ENCODE data around the gene ZFP42. TPM values are rescaled to one million over a fixed set of nuclear protein-coding genes. Genes with fewer than 3 reads are reported as not detected.
A peak's percentile ranks its signal among the peaks of the same experiment; 100 is the strongest.

The ZFP42 gene
- total and polyA plus RNA-seq, 2 experiments from 2014 or later, result 4.4 to 4.5 TPM

- no peaks in the 10 kb centered on the region for H4K20me1 ChIP-seq (ENCODE audit: insufficient read depth, poor library complexity, severe bottlenecking)
- H3K9me3 ChIP-seq (ENCODE audit: low read depth), result no peaks in the 10 kb centered on the region
- no peaks in the 10 kb centered on the region for H3K4me1 ChIP-seq (ENCODE audit: insufficient read depth)
- WGBS (ENCODE audit: low lambda C conversion rate, missing lambda C conversion rate), result 43% methylated on average over 16 of the region's 16 CpGs
- no peak overlapping the region for H3K27ac ChIP-seq
- H3K27me3 ChIP-seq, result peaks cover 18% of the 10 kb centered on the region
- H3K79me2 ChIP-seq, result no peaks in the 10 kb centered on the region
- H3K9me2 ChIP-seq (replicated peaks; ENCODE audit: insufficient read depth), result no peaks in the 10 kb centered on the region
- TF ChIP-seq EZH2phosphoT487 (IDR thresholded peaks at IDR 0.05; ENCODE audit: low read depth, severe bottlenecking, unreplicated experiment) (no peak), EZH2 (IDR thresholded peaks at IDR 0.05; ENCODE audit: borderline replicate concordance) (no peak), CTCF (IDR thresholded peaks at IDR 0.05; ENCODE audit: poor library complexity) (no peak)
- DNase-seq (ENCODE audit: low spot score), result no peak
- peak overlapping the region; percentile 22 for H2AFZ ChIP-seq
- H3K36me3 ChIP-seq (replicated peaks; ENCODE audit: insufficient read depth, low read depth), result no peaks in the 10 kb centered on the region
- no peak overlapping the region for H3K4me3 ChIP-seq
- peak overlapping the region; percentile 65 for H3K4me2 ChIP-seq
Measured at GRCh38 chr4:188032583-188032982, 37.0 kb downstream of the ZFP42 start.

- no peak for DNase-seq (ENCODE audit: low spot score)
- no peak overlapping the region for H3K4me2 ChIP-seq
- H3K9me3 ChIP-seq (ENCODE audit: low read depth), result no peaks in the 10 kb centered on the region
- no peaks in the 10 kb centered on the region for H3K79me2 ChIP-seq
- no peak overlapping the region for H2AFZ ChIP-seq
- no peaks in the 10 kb centered on the region for H3K9me2 ChIP-seq (replicated peaks; ENCODE audit: insufficient read depth)
- 80% methylated on average over 12 of the region's 12 CpGs for WGBS (ENCODE audit: low lambda C conversion rate, missing lambda C conversion rate)
- no peak overlapping the region for H3K27ac ChIP-seq
- peaks cover 6% of the 10 kb centered on the region for H3K27me3 ChIP-seq
- no peaks in the 10 kb centered on the region for H4K20me1 ChIP-seq (ENCODE audit: insufficient read depth, poor library complexity, severe bottlenecking)
- H3K36me3 ChIP-seq (replicated peaks; ENCODE audit: insufficient read depth, low read depth), result no peaks in the 10 kb centered on the region
- TF ChIP-seq CTCF (IDR thresholded peaks at IDR 0.05; ENCODE audit: poor library complexity) (no peak), EZH2 (IDR thresholded peaks at IDR 0.05; ENCODE audit: borderline replicate concordance) (no peak), EZH2phosphoT487 (IDR thresholded peaks at IDR 0.05; ENCODE audit: low read depth, severe bottlenecking, unreplicated experiment) (no peak)
- no peaks in the 10 kb centered on the region for H3K4me1 ChIP-seq (ENCODE audit: insufficient read depth)
- no peak overlapping the region for H3K4me3 ChIP-seq
Measured at GRCh38 chr4:188037003-188037713, 41.6 kb downstream of the ZFP42 start.

GRCh38 chr4:188041721-188042120 is 46.1 kb downstream of the ZFP42 start:
- 95% methylated on average over 21 of the region's 21 CpGs for WGBS (ENCODE audit: low lambda C conversion rate, missing lambda C conversion rate)
- H3K27ac ChIP-seq, result no peak overlapping the region
- H4K20me1 ChIP-seq (ENCODE audit: insufficient read depth, poor library complexity, severe bottlenecking), result no peaks in the 10 kb centered on the region
- TF ChIP-seq CTCF (IDR thresholded peaks at IDR 0.05; ENCODE audit: poor library complexity) (no peak), EZH2phosphoT487 (IDR thresholded peaks at IDR 0.05; ENCODE audit: low read depth, severe bottlenecking, unreplicated experiment) (no peak), EZH2 (IDR thresholded peaks at IDR 0.05; ENCODE audit: borderline replicate concordance) (no peak)
- H3K27me3 ChIP-seq, result no peaks in the 10 kb centered on the region
- H3K9me2 ChIP-seq (replicated peaks; ENCODE audit: insufficient read depth), result no peaks in the 10 kb centered on the region
- H3K79me2 ChIP-seq, result no peaks in the 10 kb centered on the region
- no peaks in the 10 kb centered on the region for H3K9me3 ChIP-seq (ENCODE audit: low read depth)
- H3K36me3 ChIP-seq (replicated peaks; ENCODE audit: insufficient read depth, low read depth), result no peaks in the 10 kb centered on the region
- no peak overlapping the region for H3K4me3 ChIP-seq
- no peak overlapping the region for H2AFZ ChIP-seq
- no peak overlapping the region for H3K4me2 ChIP-seq
- H3K4me1 ChIP-seq (ENCODE audit: insufficient read depth), result no peaks in the 10 kb centered on the region
- no peak for DNase-seq (ENCODE audit: low spot score)

All from hepatocyte (in vitro differentiated cells).